ENCODE results near the gene EFCAB11.

GRCh38 chr14:89865153-89865552 is 89.4 kb downstream of the EFCAB11 start:
- TF ChIP-seq E2F4 (CRISPR knock-in tag; IDR thresholded peaks at IDR 0.05; ENCODE audit: borderline replicate concordance, low read depth) (no peak), ATF6 (CRISPR knock-in tag; IDR thresholded peaks at IDR 0.05) (no peak), ZNF281 (CRISPR knock-in tag; IDR thresholded peaks at IDR 0.05) (no peak), CTCF (IDR thresholded peaks at IDR 0.05) (no peak), CREM (CRISPR knock-in tag; IDR thresholded peaks at IDR 0.05) (no peak), FOXP1 (CRISPR knock-in tag; IDR thresholded peaks at IDR 0.05; ENCODE audit: borderline replicate concordance) (no peak), NR1H2 (CRISPR knock-in tag; IDR thresholded peaks at IDR 0.05) (no peak), ETV6 (CRISPR knock-in tag; IDR thresholded peaks at IDR 0.05) (no peak), GABPB1 (CRISPR knock-in tag; IDR thresholded peaks at IDR 0.05) (no peak), MLX (CRISPR knock-in tag; IDR thresholded peaks at IDR 0.05) (no peak)
